Measurements from ENCODE around the gene PCNX2.
A peak's percentile ranks its signal among the peaks of the same experiment; 100 is the strongest.

The PCNX2 gene

DNA sequence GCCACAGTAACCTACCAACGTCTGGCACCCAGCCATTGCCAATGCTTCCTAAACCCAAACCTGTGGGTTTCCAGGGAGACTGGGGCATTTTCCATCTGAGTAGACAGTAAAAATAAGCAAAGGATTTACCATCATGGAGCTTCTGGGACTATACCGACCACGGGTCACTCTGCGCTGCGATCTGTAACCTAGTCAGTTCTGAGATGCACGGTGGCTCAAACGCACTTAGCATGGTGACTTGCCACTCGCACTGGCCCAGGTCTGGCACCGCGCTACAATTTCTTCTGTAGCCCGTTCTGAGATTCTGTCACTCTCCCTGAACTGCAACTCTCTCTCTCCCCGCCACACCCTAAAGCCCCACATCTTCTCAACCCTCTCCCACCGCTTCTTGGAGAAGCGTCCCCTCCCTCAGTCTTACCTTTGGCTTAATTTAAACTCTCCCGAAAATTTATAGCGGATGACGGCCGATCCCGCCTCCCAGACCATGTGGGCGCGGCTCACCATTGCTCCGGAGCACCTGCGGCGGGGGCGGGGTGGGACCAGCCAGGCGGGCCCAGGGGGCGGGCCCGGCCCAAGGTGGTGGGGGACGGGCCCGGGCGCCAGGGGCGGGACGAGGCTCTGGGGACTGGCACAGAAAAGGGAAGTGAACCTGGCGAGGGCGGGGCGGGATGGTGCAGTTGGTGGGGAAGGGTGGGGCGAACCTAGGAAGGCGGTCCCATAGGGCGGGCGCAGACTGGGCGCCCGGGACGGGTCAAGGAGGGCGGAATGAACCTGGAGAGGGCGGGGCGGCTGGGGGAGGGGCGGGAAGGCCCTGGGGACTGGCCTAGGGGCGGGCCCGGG, 31.5 kb upstream of the PCNX2 start:
- Histone ChIP-seq H3K9me3 (ENCODE audit: insufficient read depth, low read length) (no peaks in the 10 kb centered on the region), H3K4me1 (ENCODE audit: insufficient read depth, insufficient read length) (no peaks in the 10 kb centered on the region), H3K36me3 (ENCODE audit: insufficient read depth, insufficient read length, low read length) (no peaks in the 10 kb centered on the region), H3K4me3 (ENCODE audit: insufficient read length, low read depth) (peak overlapping the region; percentile 19), H3K9ac (ENCODE audit: insufficient read length, low read depth) (no peak overlapping the region), H3K27me3 (ENCODE audit: insufficient read depth, insufficient read length) (peaks cover 39% of the 10 kb centered on the region)
- no peak for TF ChIP-seq ZNF274 (IDR thresholded peaks at IDR 0.05; ENCODE audit: low read depth, low read length)
- TF ChIP-seq YY1 (IDR thresholded peaks at IDR 0.05; ENCODE audit: insufficient read depth, insufficient read length): no peak
- DNase-seq (ENCODE audit: low read depth, low spot score): peak; percentile 91

DNA sequence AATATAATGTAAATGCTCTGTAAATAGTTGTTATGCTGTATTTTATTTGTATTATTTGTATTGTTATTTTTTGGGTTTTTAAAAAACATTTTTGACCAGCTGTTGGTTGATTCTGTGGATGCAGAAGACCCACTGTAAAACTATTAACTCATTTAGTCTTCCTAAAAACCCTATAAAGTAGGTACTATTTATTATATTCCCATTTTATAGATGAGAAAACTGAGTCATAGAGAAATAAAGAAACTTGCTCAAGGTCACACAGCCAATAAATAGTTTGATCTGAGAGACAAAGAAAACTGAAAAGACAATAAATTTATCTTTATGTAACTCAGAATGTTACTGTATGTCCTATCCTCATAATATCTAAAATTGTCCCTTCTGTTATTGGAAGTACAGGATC, 30.8 kb upstream of the PCNX2 start:
- Histone ChIP-seq H3K4me1 (ENCODE audit: insufficient read depth, insufficient read length) (no peaks in the 10 kb centered on the region), H3K9me3 (ENCODE audit: insufficient read depth, low read length) (no peaks in the 10 kb centered on the region), H3K36me3 (ENCODE audit: insufficient read depth, insufficient read length, low read length) (no peaks in the 10 kb centered on the region), H3K4me3 (ENCODE audit: insufficient read length, low read depth) (no peak overlapping the region), H3K9ac (ENCODE audit: insufficient read length, low read depth) (no peak overlapping the region), H3K27me3 (ENCODE audit: insufficient read depth, insufficient read length) (peaks cover 39% of the 10 kb centered on the region)
- TF ChIP-seq SUZ12 (IDR thresholded peaks at IDR 0.05; ENCODE audit: extremely low read depth, insufficient read depth, insufficient read length) (no peak), ZNF274 (IDR thresholded peaks at IDR 0.05; ENCODE audit: low read depth, low read length) (no peak), YY1 (IDR thresholded peaks at IDR 0.05; ENCODE audit: insufficient read depth, insufficient read length) (no peak)
- no peak for DNase-seq (ENCODE audit: low read depth, low spot score)

DNA sequence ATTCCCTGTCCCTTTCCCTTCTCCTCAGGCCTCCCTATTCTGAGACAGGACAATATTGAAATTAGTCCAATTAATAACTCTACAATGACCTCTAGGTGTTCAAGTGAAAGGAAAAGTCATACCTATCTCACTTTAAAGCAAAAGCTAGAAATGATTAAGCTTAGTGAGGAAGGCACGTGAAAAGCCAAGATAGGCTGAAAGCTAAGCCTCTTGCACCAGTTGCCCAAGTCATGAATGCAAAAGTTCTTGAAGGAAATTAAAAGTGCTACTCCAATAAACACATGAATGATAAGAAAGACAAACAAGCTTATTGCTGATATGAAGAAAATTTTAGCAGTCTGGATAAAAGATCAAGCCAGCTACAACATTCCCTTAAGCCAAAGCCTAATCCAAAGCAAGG, 28.2 kb upstream of the PCNX2 start:
- Histone ChIP-seq H3K4me3 (ENCODE audit: insufficient read length, low read depth) (no peak overlapping the region), H3K27me3 (ENCODE audit: insufficient read depth, insufficient read length) (peaks cover 26% of the 10 kb centered on the region), H3K9me3 (ENCODE audit: insufficient read depth, low read length) (no peaks in the 10 kb centered on the region), H3K36me3 (ENCODE audit: insufficient read depth, insufficient read length, low read length) (no peaks in the 10 kb centered on the region), H3K9ac (ENCODE audit: insufficient read length, low read depth) (no peak overlapping the region), H3K4me1 (ENCODE audit: insufficient read depth, insufficient read length) (no peaks in the 10 kb centered on the region)
- DNase-seq (ENCODE audit: low read depth, low spot score): no peak
- TF ChIP-seq ZNF274 (IDR thresholded peaks at IDR 0.05; ENCODE audit: low read depth, low read length) (no peak), SUZ12 (IDR thresholded peaks at IDR 0.05; ENCODE audit: extremely low read depth, insufficient read depth, insufficient read length) (no peak), YY1 (IDR thresholded peaks at IDR 0.05; ENCODE audit: insufficient read depth, insufficient read length) (no peak)

GRCh38 chr1:233320023-233320422, 24.5 kb upstream of the PCNX2 start:
- no peaks in the 10 kb centered on the region for H3K9me3 ChIP-seq (ENCODE audit: insufficient read depth, low read length)
- H3K4me1 ChIP-seq (ENCODE audit: insufficient read depth, insufficient read length): no peaks in the 10 kb centered on the region
- TF ChIP-seq ZNF274 (IDR thresholded peaks at IDR 0.05; ENCODE audit: low read depth, low read length) (no peak), YY1 (IDR thresholded peaks at IDR 0.05; ENCODE audit: insufficient read depth, insufficient read length) (no peak), SUZ12 (IDR thresholded peaks at IDR 0.05; ENCODE audit: extremely low read depth, insufficient read depth, insufficient read length) (no peak)
- no peak overlapping the region for H3K4me3 ChIP-seq (ENCODE audit: insufficient read length, low read depth)
- no peak overlapping the region for H3K9ac ChIP-seq (ENCODE audit: insufficient read length, low read depth)
- no peak for DNase-seq (ENCODE audit: low read depth, low spot score)
- H3K36me3 ChIP-seq (ENCODE audit: insufficient read depth, insufficient read length, low read length): no peaks in the 10 kb centered on the region
- no peaks in the 10 kb centered on the region for H3K27me3 ChIP-seq (ENCODE audit: insufficient read depth, insufficient read length)

- no peak for DNase-seq (ENCODE audit: low read depth, low spot score)
- Histone ChIP-seq H3K27me3 (ENCODE audit: insufficient read depth, insufficient read length) (no peaks in the 10 kb centered on the region), H3K9me3 (ENCODE audit: insufficient read depth, low read length) (no peaks in the 10 kb centered on the region), H3K36me3 (ENCODE audit: insufficient read depth, insufficient read length, low read length) (no peaks in the 10 kb centered on the region), H3K4me1 (ENCODE audit: insufficient read depth, insufficient read length) (no peaks in the 10 kb centered on the region), H3K4me3 (ENCODE audit: insufficient read length, low read depth) (no peak overlapping the region), H3K9ac (ENCODE audit: insufficient read length, low read depth) (no peak overlapping the region)
- TF ChIP-seq YY1 (IDR thresholded peaks at IDR 0.05; ENCODE audit: insufficient read depth, insufficient read length) (no peak), SUZ12 (IDR thresholded peaks at IDR 0.05; ENCODE audit: extremely low read depth, insufficient read depth, insufficient read length) (no peak), ZNF274 (IDR thresholded peaks at IDR 0.05; ENCODE audit: low read depth, low read length) (no peak)
These were observed 23.7 kb upstream of the PCNX2 start for GRCh38 chr1:233319272-233319671.

- Histone ChIP-seq H3K4me1 (ENCODE audit: insufficient read depth, insufficient read length) (no peaks in the 10 kb centered on the region), H3K36me3 (ENCODE audit: insufficient read depth, insufficient read length, low read length) (no peaks in the 10 kb centered on the region)
These were observed 20.9 kb upstream of the PCNX2 start for GRCh38 chr1:233316473-233316872.

GRCh38 chr1:233315718-233316301, 20.3 kb upstream of the PCNX2 start:
- H3K9me3 ChIP-seq (ENCODE audit: insufficient read depth, low read length): no peaks in the 10 kb centered on the region
- no peak for DNase-seq (ENCODE audit: low read depth, low spot score)
- no peak overlapping the region for H3K9ac ChIP-seq (ENCODE audit: insufficient read length, low read depth)
- no peaks in the 10 kb centered on the region for H3K4me1 ChIP-seq (ENCODE audit: insufficient read depth, insufficient read length)
- H3K4me3 ChIP-seq (ENCODE audit: insufficient read length, low read depth): no peak overlapping the region
- H3K27me3 ChIP-seq (ENCODE audit: insufficient read depth, insufficient read length): no peaks in the 10 kb centered on the region
- no peak for TF ChIP-seq ZNF274 (IDR thresholded peaks at IDR 0.05; ENCODE audit: low read depth, low read length)
- no peak for TF ChIP-seq YY1 (IDR thresholded peaks at IDR 0.05; ENCODE audit: insufficient read depth, insufficient read length)
- TF ChIP-seq SUZ12 (IDR thresholded peaks at IDR 0.05; ENCODE audit: extremely low read depth, insufficient read depth, insufficient read length): no peak
- H3K36me3 ChIP-seq (ENCODE audit: insufficient read depth, insufficient read length, low read length): no peaks in the 10 kb centered on the region

More at GRCh38 chr1:233316473-233316872, 20.9 kb upstream of the PCNX2 start:
- H3K27me3 ChIP-seq (ENCODE audit: insufficient read depth, insufficient read length): no peaks in the 10 kb centered on the region
- no peak overlapping the region for H3K9ac ChIP-seq (ENCODE audit: insufficient read length, low read depth)
- TF ChIP-seq SUZ12 (IDR thresholded peaks at IDR 0.05; ENCODE audit: extremely low read depth, insufficient read depth, insufficient read length): no peak
- no peak for TF ChIP-seq YY1 (IDR thresholded peaks at IDR 0.05; ENCODE audit: insufficient read depth, insufficient read length)
- no peak for TF ChIP-seq ZNF274 (IDR thresholded peaks at IDR 0.05; ENCODE audit: low read depth, low read length)
- no peaks in the 10 kb centered on the region for H3K9me3 ChIP-seq (ENCODE audit: insufficient read depth, low read length)
- no peak for DNase-seq (ENCODE audit: low read depth, low spot score)
- H3K4me3 ChIP-seq (ENCODE audit: insufficient read length, low read depth): no peak overlapping the region
